HEK293 (cell line): ENCODE data around the gene TBC1D4.

ENCODE experiments used
- FEZF1 ChIP-seq: fragments of 450-650 bp; formaldehyde crosslinking; IDR thresholded peaks from 2 replicates; pipeline ENCODE4 v1.5.1; 2016; ENCODE audit warnings: missing biosample characterization, missing genetic modification characterization
- GLI4 ChIP-seq: fragments of 450-650 bp; formaldehyde crosslinking; IDR thresholded peaks from 2 replicates; pipeline ENCODE4 v1.5.1; 2016; ENCODE audit warnings: missing biosample characterization, missing genetic modification characterization
- GLIS2 ChIP-seq: fragments of 450-650 bp; formaldehyde crosslinking; IDR thresholded peaks from 2 replicates; pipeline ENCODE4 v1.5.1; 2016; ENCODE audit warnings: missing biosample characterization, missing genetic modification characterization
- TCF7L2 ChIP-seq: IDR thresholded peaks from 2 replicates; pipeline ENCODE4 v1.6.1; 2011; ENCODE audit warnings: low read depth, mild to moderate bottlenecking, inconsistent platforms, low read length, moderate library complexity, borderline replicate concordance
- ZNF138 ChIP-seq: fragments of 450-650 bp; formaldehyde crosslinking; IDR thresholded peaks from 2 replicates; pipeline ENCODE4 v1.5.1; 2016; ENCODE audit warnings: missing biosample characterization, missing genetic modification characterization, borderline replicate concordance
- ZSCAN23 ChIP-seq: fragments of 450-650 bp; formaldehyde crosslinking; IDR thresholded peaks from 2 replicates; pipeline ENCODE4 v1.5.1; 2016; ENCODE audit warnings: missing biosample characterization, missing genetic modification characterization
- TF ChIP-seq, protein P1 (sequence below): fragments of 450-650 bp; formaldehyde crosslinking; IDR thresholded peaks from 2 replicates; pipeline ENCODE4 v1.5.1; 2016; ENCODE audit warnings: missing biosample characterization, missing genetic modification characterization
- TF ChIP-seq, protein P2 (sequence below): fragments of 450-650 bp; IDR thresholded peaks from 2 replicates; pipeline ENCODE4 v1.5.1; 2018; ENCODE audit warnings: missing biosample characterization, mild to moderate bottlenecking, missing genetic modification characterization

DNA sequence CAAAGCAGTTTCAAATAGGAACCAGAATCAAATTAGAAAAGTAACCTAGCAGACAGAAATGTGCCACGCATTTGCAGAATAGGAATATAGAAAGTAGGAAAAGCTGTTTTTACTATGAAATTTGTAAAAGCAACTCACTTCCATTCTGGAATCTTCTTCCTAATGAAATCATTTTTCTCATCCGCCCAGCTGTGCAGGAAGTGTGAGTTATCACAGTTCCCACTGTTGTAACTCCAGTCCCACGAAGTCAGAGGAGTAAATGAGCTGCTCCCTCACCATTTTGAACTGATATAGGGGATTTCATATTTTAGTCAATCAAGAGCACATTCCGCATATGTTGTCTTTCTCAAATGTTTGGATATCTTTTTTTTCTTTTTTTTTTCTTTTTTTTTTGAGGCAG, 230.8 kb downstream of the TBC1D4 start:
- TF ChIP-seq, protein P1, sequence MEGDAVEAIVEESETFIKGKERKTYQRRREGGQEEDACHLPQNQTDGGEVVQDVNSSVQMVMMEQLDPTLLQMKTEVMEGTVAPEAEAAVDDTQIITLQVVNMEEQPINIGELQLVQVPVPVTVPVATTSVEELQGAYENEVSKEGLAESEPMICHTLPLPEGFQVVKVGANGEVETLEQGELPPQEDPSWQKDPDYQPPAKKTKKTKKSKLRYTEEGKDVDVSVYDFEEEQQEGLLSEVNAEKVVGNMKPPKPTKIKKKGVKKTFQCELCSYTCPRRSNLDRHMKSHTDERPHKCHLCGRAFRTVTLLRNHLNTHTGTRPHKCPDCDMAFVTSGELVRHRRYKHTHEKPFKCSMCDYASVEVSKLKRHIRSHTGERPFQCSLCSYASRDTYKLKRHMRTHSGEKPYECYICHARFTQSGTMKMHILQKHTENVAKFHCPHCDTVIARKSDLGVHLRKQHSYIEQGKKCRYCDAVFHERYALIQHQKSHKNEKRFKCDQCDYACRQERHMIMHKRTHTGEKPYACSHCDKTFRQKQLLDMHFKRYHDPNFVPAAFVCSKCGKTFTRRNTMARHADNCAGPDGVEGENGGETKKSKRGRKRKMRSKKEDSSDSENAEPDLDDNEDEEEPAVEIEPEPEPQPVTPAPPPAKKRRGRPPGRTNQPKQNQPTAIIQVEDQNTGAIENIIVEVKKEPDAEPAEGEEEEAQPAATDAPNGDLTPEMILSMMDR (tag by site-specific recombination) = no peak
- TF ChIP-seq FEZF1 (no peak), TCF7L2 (no peak), ZNF138 (tag by site-specific recombination) (no peak), GLIS2 (tag by site-specific recombination) (no peak), GLI4 (tag by site-specific recombination) (no peak), ZSCAN23 (no peak)
- TF ChIP-seq, protein P2, sequence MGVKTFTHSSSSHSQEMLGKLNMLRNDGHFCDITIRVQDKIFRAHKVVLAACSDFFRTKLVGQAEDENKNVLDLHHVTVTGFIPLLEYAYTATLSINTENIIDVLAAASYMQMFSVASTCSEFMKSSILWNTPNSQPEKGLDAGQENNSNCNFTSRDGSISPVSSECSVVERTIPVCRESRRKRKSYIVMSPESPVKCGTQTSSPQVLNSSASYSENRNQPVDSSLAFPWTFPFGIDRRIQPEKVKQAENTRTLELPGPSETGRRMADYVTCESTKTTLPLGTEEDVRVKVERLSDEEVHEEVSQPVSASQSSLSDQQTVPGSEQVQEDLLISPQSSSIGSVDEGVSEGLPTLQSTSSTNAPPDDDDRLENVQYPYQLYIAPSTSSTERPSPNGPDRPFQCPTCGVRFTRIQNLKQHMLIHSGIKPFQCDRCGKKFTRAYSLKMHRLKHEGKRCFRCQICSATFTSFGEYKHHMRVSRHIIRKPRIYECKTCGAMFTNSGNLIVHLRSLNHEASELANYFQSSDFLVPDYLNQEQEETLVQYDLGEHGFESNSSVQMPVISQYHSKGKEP (tag by site-specific recombination) = no peak
